CD14-positive monocyte (primary cell): ENCODE data around the gene BCKDHB. TPM values are rescaled to one million over a fixed set of nuclear protein-coding genes. Genes with fewer than 3 reads are reported as not detected.

ENCODE experiments used
- DNase-seq, 3 donors: peaks; one replicate each; pipeline ENCODE4 v3.0.0-alpha.2; 2011 to 2022
- H2AFZ ChIP-seq: 2 replicates; pipeline ENCODE4 v1.6.0; 2012; ENCODE audit warnings: mild to moderate bottlenecking, low read depth, low read length, inconsistent platforms; ENCODE audit not compliant: insufficient read depth, poor library complexity, severe bottlenecking
- H3K27ac ChIP-seq, 2 donors: 1 replicate in 1 of 2; 2 replicates in 1 of 2; pipeline ENCODE4 v1.5.1; 2012 to 2013; ENCODE audit warnings: low read length in 2 of 2, control low read depth in 1 of 2, inconsistent platforms in 1 of 2, low read depth in 1 of 2, mild to moderate bottlenecking in 1 of 2
- H3K27me3 ChIP-seq, 2 donors: one replicate each; pipeline versions ENCODE4 v1.6.0 to v1.6.1; 2011 to 2013; ENCODE audit warnings: low read length in 2 of 2; ENCODE audit not compliant: control insufficient read depth in 2 of 2, insufficient read depth in 2 of 2
- H3K36me3 ChIP-seq, 2 donors: replicated peaks in 1 of 2; 1 replicate in 1 of 2; 2 replicates in 1 of 2; pipeline versions ENCODE4 v1.5.1 to v1.6.1; 2012 to 2013; ENCODE audit warnings: low read length in 2 of 2, control low read depth in 1 of 2, inconsistent platforms in 1 of 2, mild to moderate bottlenecking in 1 of 2; ENCODE audit not compliant: insufficient read depth in 2 of 2, control insufficient read depth in 1 of 2
- H3K4me1 ChIP-seq, 2 donors: 1 replicate in 1 of 2; 2 replicates in 1 of 2; pipeline versions ENCODE4 v1.5.1 to v1.6.1; 2012 to 2013; ENCODE audit warnings: low read length in 2 of 2, control low read depth in 1 of 2, inconsistent platforms in 1 of 2, mild to moderate bottlenecking in 1 of 2, moderate library complexity in 1 of 2; ENCODE audit not compliant: insufficient read depth in 2 of 2, control insufficient read depth in 1 of 2
- H3K4me2 ChIP-seq: replicated peaks from 2 replicates; pipeline ENCODE3; 2012; ENCODE audit warnings: low read length, moderate library complexity, mild to moderate bottlenecking; ENCODE audit not compliant: poor library complexity, severe bottlenecking; ENCODE audit errors: extremely low read depth
- H3K4me3 ChIP-seq, 3 experiments: fragments of 200-600 bp in 1 of 3; sonication (generic) in 1 of 3; replicated peaks in 1 of 3; 1 replicate in 2 of 3; 2 replicates in 1 of 3; pipeline ENCODE4 v1.5.1; 2011 to 2013; ENCODE audit warnings: low read length in 3 of 3, mild to moderate bottlenecking in 3 of 3, control low read depth in 2 of 3, low read depth in 2 of 3, inconsistent platforms in 1 of 3, moderate library complexity in 1 of 3
- H3K79me2 ChIP-seq: 2 replicates; pipeline ENCODE4 v1.6.0; 2012; ENCODE audit warnings: mild to moderate bottlenecking, control low read depth, inconsistent platforms, low read length, moderate library complexity; ENCODE audit not compliant: insufficient read depth
- H3K9ac ChIP-seq: 2 replicates; pipeline ENCODE4 v1.6.0; 2017; ENCODE audit warnings: low read length, mild to moderate bottlenecking; ENCODE audit not compliant: insufficient read depth, poor library complexity, severe bottlenecking
- H3K9me3 ChIP-seq, 2 donors: replicated peaks in 1 of 2; 1 replicate in 1 of 2; 2 replicates in 1 of 2; pipeline versions ENCODE4 v1.5.1 to v1.6.1; 2012 to 2013; ENCODE audit warnings: low read length in 2 of 2, control low read depth in 1 of 2; ENCODE audit not compliant: control insufficient read depth in 1 of 2, insufficient read depth in 1 of 2
- H4K20me1 ChIP-seq: 2 replicates; pipeline ENCODE4 v1.6.0; 2012; ENCODE audit warnings: mild to moderate bottlenecking, low read length, control low read depth, moderate library complexity; ENCODE audit not compliant: insufficient read depth
- H3K27ac Mint-ChIP-seq, 7 donors: one replicate each; pipeline ENCODE4 v1.8.0; 2020; ENCODE audit warnings: mild to moderate bottlenecking in 7 of 7, mixed read lengths in 7 of 7, moderate library complexity in 6 of 7, inconsistent platforms in 2 of 7
- H3K27me3 Mint-ChIP-seq, 3 donors: one replicate each; pipeline ENCODE4 v1.8.0; 2021 to 2022; ENCODE audit warnings: low read depth in 3 of 3, mild to moderate bottlenecking in 3 of 3, mixed read lengths in 3 of 3, moderate library complexity in 3 of 3, inconsistent platforms in 1 of 3
- H3K36me3 Mint-ChIP-seq, 2 donors: one replicate each; pipeline ENCODE4 v1.8.0; 2020; ENCODE audit warnings: mixed read lengths in 2 of 2, inconsistent platforms in 1 of 2, mild to moderate bottlenecking in 1 of 2
- H3K4me1 Mint-ChIP-seq: one replicate; pipeline ENCODE4 v1.8.0; 2020; ENCODE audit warnings: mild to moderate bottlenecking, mixed read lengths
- H3K4me3 Mint-ChIP-seq, 2 donors: one replicate each; pipeline ENCODE4 v1.8.0; 2020; ENCODE audit warnings: mild to moderate bottlenecking in 2 of 2, mixed read lengths in 2 of 2, moderate library complexity in 1 of 2
- H3K9me3 Mint-ChIP-seq, 7 donors: one replicate each; pipeline ENCODE4 v1.8.0; 2020 to 2022; ENCODE audit warnings: mixed read lengths in 7 of 7, mild to moderate bottlenecking in 6 of 7, moderate library complexity in 6 of 7, inconsistent platforms in 2 of 7
- CTCF ChIP-seq: fragments of 200-600 bp; IDR thresholded peaks from one replicate; pipeline ENCODE4 v1.8.0; 2022; ENCODE audit warnings: antibody characterized with exemption, mild to moderate bottlenecking
- WGBS: methylation state at CpG from one replicate; pipeline ENCODE4 v1.1.5; 2013; ENCODE audit warnings: missing lambda C conversion rate; ENCODE audit not compliant: insufficient coverage; 5-methylcytosine and 5-hydroxymethylcytosine counted together
- intact Hi-C, 2 donors: fragments of 100-400 bp; cut with micrococcal nuclease; formaldehyde crosslinking; loops; one replicate each; pipeline versions ENCODE4 v1.15.0 to v1.15.1; 2023
- polyA plus RNA-seq, 3 donors: library from polyadenylated mRNA; depleted of rRNA in 1 of 3; unstranded in 2 of 3; stranded (reverse) in 1 of 3; fragments of 300-500 nt in 2 of 3; fragments of >200 nt in 1 of 3; fragmentation: Illumina TruSeq in 2 of 3; gene quantifications; 1 replicate in 2 of 3; 2 replicates in 1 of 3; pipeline ENCODE4 v1.2.3, GENCODE V29; 2012 to 2021

Gene BCKDHB
- polyA plus RNA-seq, 3 donors: 1.8 to 4.6 (median 4.0) TPM

GRCh38 chr6:80380566-80380965 is 274.1 kb downstream of the BCKDHB start:
- intact Hi-C loops: no loop called here
- peaks cover 0 to 3% (median 0%) of the 10 kb centered on the region in 3 donors for H3K27me3 Mint-ChIP-seq
- H3K4me1 Mint-ChIP-seq: no peaks in the 10 kb centered on the region
- H3K9me3 ChIP-seq: peaks cover 8% of the 10 kb centered on the region in 2 donors
- no peaks in the 10 kb centered on the region for H4K20me1 ChIP-seq
- no peak overlapping the region for H3K9ac ChIP-seq
- no peaks in the 10 kb centered on the region for H3K79me2 ChIP-seq
- no peak for DNase-seq
- no peak overlapping the region for H3K4me3 Mint-ChIP-seq
- TF ChIP-seq CTCF: no peak
- no peak overlapping the region for H3K4me3 ChIP-seq
- H3K9me3 Mint-ChIP-seq: peaks cover 5 to 21% (median 8%) of the 10 kb centered on the region in 7 donors
- H2AFZ ChIP-seq: no peak overlapping the region
- no peaks in the 10 kb centered on the region for H3K4me1 ChIP-seq
- no peaks in the 10 kb centered on the region for H3K27me3 ChIP-seq
- H3K4me2 ChIP-seq: no peak overlapping the region
- no peak overlapping the region for H3K27ac ChIP-seq
- H3K36me3 ChIP-seq: no peaks in the 10 kb centered on the region
- H3K36me3 Mint-ChIP-seq: peaks cover 0 to 2% of the 10 kb centered on the region in 2 donors
- H3K27ac Mint-ChIP-seq: no peak overlapping the region
- no CpG with 5 or more reads among the region's 1 CpG for WGBS

- Histone ChIP-seq H3K36me3 (no peaks in the 10 kb centered on the region), H3K79me2 (no peaks in the 10 kb centered on the region), H2AFZ (no peak overlapping the region), H3K27ac (no peak overlapping the region), H3K27me3 (no peaks in the 10 kb centered on the region), H3K9ac (no peak overlapping the region), H3K4me2 (no peak overlapping the region), H4K20me1 (no peaks in the 10 kb centered on the region), H3K9me3 (no peaks in the 10 kb centered on the region), H3K4me3 (no peak overlapping the region), H3K4me1 (no peaks in the 10 kb centered on the region)
- H3K4me1 Mint-ChIP-seq: no peaks in the 10 kb centered on the region
- H3K27me3 Mint-ChIP-seq: peaks cover 0 to 3% (median 0%) of the 10 kb centered on the region in 3 donors
- no peak overlapping the region for H3K4me3 Mint-ChIP-seq
- H3K27ac Mint-ChIP-seq: no peak overlapping the region
- H3K9me3 Mint-ChIP-seq: peaks cover 2 to 17% (median 8%) of the 10 kb centered on the region in 7 donors
- no peak for TF ChIP-seq CTCF
- H3K36me3 Mint-ChIP-seq: peaks cover 0 to 2% of the 10 kb centered on the region in 2 donors
- no CpG with 5 or more reads among the region's 2 CpGs for WGBS
- intact Hi-C loops: no loop called here
- DNase-seq: no peak
Measured at GRCh38 chr6:80382811-80383210, 276.3 kb downstream of the BCKDHB start.
